Measurements from ENCODE around the gene CDYL. TPM values are rescaled to one million over a fixed set of nuclear protein-coding genes. Genes with fewer than 3 reads are reported as not detected.

CDYL gene
- total RNA-seq, 1 donor from 2014 or later = 74.1 TPM

DNA sequence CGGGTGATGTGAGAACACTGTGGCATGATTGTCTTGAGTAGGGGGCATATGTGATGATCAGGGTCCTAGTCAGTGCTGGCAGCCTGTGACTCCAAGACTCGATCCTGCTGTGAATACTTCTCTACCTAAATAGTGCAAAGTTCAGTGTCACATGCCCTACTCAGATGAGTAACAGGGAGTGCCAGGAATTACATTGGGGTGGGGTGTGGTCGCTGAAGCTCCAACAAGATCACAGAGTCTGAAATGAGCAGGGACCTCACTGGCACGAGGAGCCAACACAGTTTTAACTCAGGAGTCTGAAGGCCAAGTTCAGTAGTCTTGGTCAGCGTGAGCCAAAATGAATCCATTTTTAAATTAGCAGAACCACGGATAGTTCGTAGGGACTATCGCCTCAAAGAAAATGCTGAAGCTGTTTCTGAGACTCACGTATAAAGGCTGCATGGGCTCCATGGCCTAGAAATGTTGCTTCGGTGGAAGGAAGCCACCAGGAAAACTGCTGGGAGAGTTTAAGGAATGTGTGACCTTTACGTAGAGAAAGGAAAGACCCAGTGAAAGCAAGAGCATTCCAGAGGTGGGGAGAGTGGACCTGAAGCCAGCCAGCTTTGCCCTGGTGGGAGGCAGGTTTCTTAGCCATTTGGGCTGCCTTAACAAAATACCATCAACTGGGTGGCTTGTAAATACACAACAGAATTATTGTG lies 155.5 kb downstream of the CDYL start:
- Mint-ChIP-seq H3K27ac (peak overlapping the region; percentile 89), H3K4me3 (peak overlapping the region; percentile 60), H3K36me3 (peaks cover 35% of the 10 kb centered on the region), H3K4me1 (ENCODE audit: unreplicated experiment) (peaks cover 50% of the 10 kb centered on the region), H3K9me3 (no peaks in the 10 kb centered on the region), H3K27me3 (no peaks in the 10 kb centered on the region)
- TF ChIP-seq, protein P1, sequence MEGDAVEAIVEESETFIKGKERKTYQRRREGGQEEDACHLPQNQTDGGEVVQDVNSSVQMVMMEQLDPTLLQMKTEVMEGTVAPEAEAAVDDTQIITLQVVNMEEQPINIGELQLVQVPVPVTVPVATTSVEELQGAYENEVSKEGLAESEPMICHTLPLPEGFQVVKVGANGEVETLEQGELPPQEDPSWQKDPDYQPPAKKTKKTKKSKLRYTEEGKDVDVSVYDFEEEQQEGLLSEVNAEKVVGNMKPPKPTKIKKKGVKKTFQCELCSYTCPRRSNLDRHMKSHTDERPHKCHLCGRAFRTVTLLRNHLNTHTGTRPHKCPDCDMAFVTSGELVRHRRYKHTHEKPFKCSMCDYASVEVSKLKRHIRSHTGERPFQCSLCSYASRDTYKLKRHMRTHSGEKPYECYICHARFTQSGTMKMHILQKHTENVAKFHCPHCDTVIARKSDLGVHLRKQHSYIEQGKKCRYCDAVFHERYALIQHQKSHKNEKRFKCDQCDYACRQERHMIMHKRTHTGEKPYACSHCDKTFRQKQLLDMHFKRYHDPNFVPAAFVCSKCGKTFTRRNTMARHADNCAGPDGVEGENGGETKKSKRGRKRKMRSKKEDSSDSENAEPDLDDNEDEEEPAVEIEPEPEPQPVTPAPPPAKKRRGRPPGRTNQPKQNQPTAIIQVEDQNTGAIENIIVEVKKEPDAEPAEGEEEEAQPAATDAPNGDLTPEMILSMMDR (conservative IDR thresholded peaks at IDR 0.05) = no peak
- DNase-seq (ENCODE audit: extremely low spot score, unreplicated experiment) = no peak

DNA sequence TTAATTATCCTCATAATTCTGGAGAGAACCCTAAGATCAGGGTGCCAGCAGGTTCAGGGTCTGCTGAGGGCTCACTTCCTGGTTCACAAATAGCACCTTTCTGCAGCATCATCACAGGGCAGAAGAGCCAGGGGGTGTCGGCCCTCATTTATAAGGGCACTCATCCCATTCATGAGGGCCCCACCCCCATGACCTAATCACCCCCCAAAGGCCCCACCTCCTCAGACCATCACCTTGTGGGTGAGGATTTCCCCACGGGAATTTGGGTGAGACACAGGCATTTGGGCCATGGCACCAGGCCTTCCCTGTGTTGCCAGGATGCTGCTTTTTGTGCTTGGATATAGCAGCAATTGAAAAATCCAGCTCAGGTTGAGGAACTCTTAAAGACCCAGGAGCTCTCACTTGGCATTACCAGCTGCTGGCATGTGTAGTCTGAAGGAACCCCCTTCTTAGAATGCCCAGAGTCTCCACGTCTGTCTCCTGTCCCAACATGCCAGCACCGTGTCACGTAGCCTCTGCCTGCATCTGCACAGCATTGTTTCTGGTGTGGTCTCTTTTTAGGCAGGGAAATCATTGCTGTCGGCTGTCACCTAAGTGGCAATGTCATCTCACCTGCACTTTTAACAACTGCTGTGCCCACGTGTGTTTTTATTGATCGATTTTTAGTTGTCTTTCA lies 156.2 kb downstream of the CDYL start:
- Mint-ChIP-seq H3K27me3 (no peaks in the 10 kb centered on the region), H3K9me3 (no peaks in the 10 kb centered on the region), H3K4me1 (ENCODE audit: unreplicated experiment) (peaks cover 55% of the 10 kb centered on the region), H3K36me3 (peaks cover 39% of the 10 kb centered on the region), H3K27ac (peak overlapping the region; percentile 89), H3K4me3 (peak overlapping the region; percentile 43)
- no peak for DNase-seq (ENCODE audit: extremely low spot score, unreplicated experiment)
- TF ChIP-seq, protein P1 (conservative IDR thresholded peaks at IDR 0.05) = no peak

DNA sequence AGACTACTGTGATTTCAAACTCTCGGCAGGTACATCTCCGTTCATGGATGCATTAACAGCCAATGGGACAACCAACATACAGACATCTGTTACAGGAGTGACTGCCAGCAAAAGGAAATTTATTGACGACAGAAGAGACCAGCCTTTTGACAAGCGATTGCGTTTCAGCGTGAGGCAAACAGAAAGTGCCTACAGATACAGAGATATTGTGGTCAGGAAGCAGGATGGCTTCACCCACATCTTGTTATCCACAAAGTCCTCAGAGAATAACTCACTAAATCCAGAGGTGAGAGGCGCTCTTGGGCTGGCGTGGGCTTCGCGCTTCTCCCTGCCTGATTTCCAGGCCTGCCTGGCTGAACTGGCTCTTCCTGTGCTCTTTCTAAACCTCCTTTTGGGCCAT lies 159.3 kb downstream of the CDYL start:
- Mint-ChIP-seq H3K27me3 (no peaks in the 10 kb centered on the region), H3K4me1 (ENCODE audit: unreplicated experiment) (peaks cover 64% of the 10 kb centered on the region), H3K9me3 (no peaks in the 10 kb centered on the region), H3K4me3 (no peak overlapping the region), H3K36me3 (peaks cover 50% of the 10 kb centered on the region), H3K27ac (no peak overlapping the region)
- TF ChIP-seq, protein P1 (conservative IDR thresholded peaks at IDR 0.05) = no peak
- no peak for DNase-seq (ENCODE audit: extremely low spot score, unreplicated experiment)

DNA sequence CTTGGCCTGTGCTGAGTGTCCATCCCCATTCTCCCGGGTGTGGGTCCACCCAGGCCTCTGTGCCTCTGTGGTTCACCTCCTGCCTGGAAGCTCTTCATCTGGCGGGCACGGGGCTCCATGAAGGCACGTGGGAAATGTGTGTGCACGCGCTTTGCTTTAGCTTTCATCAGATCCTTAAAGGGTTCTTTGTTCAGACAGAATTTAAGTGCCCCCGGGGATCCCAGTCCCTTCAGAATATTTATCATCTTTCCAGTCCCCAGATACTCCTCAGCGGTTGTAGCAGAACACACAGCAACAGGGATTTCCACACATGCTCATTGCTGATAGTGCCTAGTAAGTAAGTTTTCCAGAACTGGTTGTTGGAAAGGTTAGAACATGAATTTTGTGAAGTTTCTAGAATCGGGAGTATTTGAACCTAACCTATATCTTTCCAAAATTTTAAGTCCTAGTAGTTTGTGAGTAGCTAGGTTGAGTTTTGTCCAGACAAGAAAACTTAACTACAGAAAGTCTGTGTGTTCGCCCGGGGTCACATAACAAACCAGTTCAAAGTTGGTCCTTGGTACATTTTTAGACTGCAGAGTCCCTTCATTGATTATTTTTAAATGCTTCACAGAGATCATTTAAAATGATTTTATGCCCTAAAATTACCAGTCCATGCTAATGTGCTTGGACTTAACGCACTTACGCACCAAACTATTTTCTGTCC lies 159.9 kb downstream of the CDYL start:
- H3K36me3 Mint-ChIP-seq = peaks cover 48% of the 10 kb centered on the region
- H3K4me1 Mint-ChIP-seq (ENCODE audit: unreplicated experiment) = peaks cover 62% of the 10 kb centered on the region
- H3K4me3 Mint-ChIP-seq = peak overlapping the region; percentile 56
- H3K27me3 Mint-ChIP-seq = no peaks in the 10 kb centered on the region
- DNase-seq (ENCODE audit: extremely low spot score, unreplicated experiment) = no peak
- H3K9me3 Mint-ChIP-seq = no peaks in the 10 kb centered on the region
- peak overlapping the region; percentile 79 for H3K27ac Mint-ChIP-seq
- TF ChIP-seq, protein P1 (conservative IDR thresholded peaks at IDR 0.05) = no peak

DNA sequence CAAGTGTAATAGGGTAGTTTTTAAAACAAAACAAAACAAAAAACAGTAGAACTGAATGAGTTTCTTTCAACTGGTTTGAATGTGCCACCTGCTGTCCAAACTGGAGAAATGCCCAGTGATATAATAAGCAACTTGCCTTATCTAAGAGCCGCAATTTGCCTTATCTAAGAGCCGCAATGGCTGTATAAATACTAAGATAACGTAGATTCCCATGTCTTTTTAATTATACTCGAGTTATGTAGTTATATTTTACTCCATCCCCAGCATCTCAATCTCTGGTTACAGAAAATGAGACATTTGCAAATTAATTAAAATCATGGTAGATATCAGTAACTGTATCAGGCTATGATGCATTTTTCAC lies 160.5 kb downstream of the CDYL start:
- no peak for DNase-seq (ENCODE audit: extremely low spot score, unreplicated experiment)
- TF ChIP-seq, protein P1 (conservative IDR thresholded peaks at IDR 0.05) = peak; percentile 82
- H3K9me3 Mint-ChIP-seq = no peaks in the 10 kb centered on the region
- H3K27me3 Mint-ChIP-seq = no peaks in the 10 kb centered on the region
- H3K4me1 Mint-ChIP-seq (ENCODE audit: unreplicated experiment) = peaks cover 60% of the 10 kb centered on the region
- peaks cover 43% of the 10 kb centered on the region for H3K36me3 Mint-ChIP-seq
- H3K4me3 Mint-ChIP-seq = peak overlapping the region; percentile 56
- H3K27ac Mint-ChIP-seq = peak overlapping the region; percentile 79

Data from type B pancreatic cell (in vitro differentiated cells).